Superior temporal gyrus (tissue), 1 donor: ENCODE data around the gene CACNA2D3.
A peak's percentile ranks its signal among the peaks of the same experiment; 100 is the strongest.

Experiments used
- DNase-seq: peaks from one replicate; pipeline ENCODE4 v3.0.0-alpha.2; 2016; ENCODE audit errors: extremely low spot score

CACNA2D3 gene

DNA sequence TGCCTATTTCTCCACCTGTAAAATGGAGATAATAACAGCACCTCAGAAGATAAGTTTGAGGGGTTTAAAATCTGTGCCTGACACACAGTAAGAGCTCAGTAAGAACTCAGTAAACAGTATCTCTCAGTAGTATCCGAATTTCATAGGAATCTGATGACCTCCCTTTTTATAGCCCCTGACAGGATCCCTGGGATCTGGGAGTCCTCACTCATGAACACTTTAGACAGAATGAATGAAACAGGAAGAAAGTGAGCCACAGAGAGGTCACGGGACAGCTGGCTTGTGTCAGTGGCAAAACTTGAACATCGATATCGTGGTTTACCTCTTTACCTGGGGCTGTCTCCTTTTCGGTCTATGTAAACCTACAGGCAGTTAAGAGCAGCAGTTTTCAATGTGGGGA is 754.3 kb downstream of the CACNA2D3 start:
- no peak for DNase-seq

DNA sequence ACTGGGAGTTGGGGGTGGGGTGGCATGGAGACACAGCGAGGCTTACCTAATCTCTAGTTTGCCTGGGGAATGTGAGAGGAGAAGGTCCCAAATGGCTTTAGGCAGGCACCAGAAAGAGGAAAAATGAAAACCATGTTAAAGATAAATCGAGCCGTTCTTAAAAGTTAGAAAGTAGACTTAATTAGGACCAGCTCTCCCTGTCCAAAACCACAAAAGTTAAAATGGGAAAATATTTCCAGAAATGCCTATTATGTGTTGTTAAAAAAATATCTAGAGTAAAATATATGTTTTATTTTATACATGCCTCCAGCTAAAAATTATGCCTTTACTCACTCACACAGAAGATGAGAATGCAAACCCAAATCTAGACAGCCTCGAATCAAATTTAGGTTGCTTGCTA is 755.4 kb downstream of the CACNA2D3 start:
- DNase-seq, result no peak

DNA sequence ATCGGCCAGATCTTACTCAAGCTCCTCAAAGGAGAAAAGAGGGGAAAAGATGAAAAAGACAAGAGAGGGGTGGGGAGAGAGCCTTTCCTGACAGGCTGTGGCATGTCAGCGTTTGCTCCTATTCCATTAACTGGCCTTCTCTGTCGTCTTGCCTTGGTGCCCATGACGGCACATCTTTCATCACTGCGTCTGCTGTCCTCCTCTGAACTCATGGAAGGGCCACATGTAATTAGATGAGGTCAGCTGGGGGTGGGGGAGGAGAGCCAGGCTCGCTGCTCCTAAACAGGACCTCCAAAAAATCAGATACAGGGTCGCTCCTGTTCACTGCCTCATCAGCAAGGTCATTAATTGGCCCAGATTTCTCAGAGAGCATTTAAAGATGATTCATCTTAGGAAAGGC is 755.8 kb downstream of the CACNA2D3 start:
- DNase-seq, result no peak

DNA sequence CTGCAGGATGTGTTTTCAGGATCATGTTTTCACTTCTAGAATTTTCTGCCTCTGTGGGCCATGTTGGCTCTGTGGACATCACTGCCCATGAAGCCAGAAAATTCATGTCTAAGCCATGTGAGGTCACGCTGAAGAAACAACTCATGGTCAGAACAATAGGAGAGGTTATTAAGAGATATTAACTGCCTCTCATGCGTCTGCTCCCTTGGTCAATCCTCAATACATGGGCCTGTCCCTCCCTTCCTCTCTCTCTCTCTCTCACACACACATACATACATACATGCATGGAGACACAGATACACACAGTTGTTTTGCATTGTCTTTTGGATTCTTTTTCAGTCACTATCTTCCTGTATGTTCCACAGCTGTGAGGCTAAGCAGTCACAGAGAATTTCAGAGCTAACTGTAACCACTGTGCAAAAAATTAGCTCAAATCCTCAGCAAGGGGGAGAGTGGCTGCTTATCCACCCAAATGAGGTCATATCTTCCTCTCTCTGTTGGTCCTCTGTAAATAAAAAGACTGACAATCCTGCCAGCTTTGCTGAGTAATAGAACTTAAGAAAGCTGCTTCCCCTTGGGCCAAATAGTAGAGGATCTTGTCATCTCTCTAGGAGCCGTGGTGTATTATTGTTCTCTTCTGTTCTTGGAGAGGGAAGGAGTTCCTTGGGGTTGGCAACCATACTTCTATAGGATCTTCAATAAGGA is 759.9 kb downstream of the CACNA2D3 start:
- no peak for DNase-seq

DNA sequence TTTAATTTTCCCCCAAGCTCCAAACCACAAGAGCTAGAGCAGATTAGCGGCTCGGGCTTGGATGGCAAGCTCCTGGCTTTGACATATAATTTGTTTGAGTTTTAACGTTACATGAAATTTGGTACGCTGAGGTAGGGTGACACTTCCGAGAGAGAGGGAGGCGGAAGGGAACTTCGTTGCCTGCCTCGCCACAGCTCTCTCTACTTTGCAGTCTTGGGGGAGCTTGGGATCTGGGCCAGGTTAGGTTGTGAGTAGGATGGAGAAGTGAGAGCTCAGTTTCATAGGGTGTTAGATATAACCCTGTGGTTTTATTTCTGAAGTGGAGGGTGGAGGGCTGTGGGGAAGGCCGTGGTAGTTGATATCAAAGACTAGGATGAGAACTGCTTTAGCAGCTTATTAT is 765.8 kb downstream of the CACNA2D3 start:
- no peak for DNase-seq

DNA sequence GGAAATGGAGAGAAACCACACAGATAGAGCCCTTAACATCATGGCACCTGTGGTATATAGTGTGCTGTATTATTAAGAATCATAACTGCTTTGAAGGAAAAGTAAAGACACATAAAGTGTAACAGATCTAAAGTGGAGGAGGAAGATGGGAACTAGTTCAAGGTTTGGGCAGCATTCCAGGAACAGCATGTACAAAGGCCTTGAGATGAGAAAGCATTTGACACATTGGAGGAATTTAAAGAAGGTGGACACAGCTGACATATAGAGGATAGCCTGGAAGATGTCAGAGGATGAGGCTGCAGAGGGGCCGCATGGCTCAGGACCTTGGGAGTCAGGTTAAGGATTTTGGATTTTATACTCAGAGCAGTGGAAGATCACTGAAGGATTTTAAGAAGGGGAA is 766.5 kb downstream of the CACNA2D3 start:
- peak; percentile 48 for DNase-seq

DNA sequence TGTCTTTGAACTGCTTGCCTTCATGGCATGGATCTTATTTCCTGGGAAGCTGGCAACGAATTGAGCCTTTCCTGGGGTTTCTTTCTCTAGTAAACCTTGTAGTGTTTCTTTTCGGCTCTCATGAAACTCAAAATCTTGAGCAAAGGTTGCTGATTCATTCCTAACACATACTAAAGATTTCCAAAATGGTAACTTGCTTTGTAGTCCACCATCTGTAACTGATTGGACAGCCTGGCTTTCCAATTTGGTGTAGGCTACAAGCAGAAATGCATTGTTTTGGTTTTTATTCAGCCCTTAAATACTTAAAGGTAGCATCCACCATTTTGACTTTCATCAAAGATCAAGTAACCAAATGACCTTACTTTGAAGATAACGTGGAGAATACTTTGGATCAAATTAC is 767.4 kb downstream of the CACNA2D3 start:
- DNase-seq, result peak; percentile 35

DNA sequence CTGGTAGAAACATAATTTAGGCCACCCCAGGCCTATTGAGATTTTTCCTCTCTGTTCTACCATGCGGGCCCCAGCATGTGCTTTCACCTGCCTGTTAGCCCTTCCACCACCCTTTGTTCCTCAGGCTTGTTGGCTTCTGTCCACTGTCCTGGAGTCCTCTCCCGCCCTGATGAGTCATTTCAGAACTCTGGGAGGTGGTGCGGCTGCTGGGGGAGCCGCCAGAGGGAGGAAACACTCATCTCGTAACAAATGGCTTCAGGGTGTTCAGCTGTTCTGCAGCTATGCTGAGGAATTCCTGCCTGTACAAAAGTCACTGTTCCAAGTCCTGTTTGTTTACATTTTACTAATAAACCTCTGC is 769.2 kb downstream of the CACNA2D3 start:
- peak; percentile 74 for DNase-seq

DNA sequence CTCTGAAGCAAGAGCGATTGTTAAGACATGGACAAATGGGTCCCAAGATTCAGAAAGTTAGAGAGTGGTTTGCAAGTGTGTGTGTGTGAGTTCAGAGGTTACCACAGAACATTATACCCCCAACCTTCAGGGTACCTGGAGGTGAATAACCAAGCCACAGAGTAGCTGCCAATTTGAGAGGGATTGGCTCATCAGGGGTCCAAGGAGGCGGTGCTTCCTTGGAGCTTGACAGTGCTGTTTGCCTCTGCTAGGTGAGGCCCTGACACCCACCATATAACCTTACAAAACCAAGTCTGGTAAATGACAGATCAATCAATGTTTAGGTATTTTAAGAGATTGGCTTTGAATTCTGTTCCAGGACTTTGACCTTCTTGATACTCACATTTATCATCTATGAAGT is 769.8 kb downstream of the CACNA2D3 start:
- no peak for DNase-seq

DNA sequence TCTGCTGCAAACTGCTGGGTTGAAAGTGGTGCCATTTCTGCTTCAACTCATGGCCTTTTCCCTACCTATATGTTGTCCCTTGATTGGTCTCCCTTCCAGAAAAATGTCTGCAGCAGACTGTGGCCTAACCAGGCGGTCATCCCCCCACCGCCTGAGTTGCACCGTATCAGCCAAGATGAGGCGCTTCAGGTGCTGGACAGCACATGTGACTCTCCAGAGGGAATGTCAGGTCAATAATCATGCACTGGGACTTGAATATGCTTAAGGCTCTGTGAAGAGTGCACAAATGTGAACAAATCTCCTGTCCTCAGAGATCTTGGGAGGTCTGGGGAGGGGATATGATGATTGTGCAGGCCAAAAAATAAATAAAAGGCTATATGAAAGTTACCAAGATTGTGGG is 773.3 kb downstream of the CACNA2D3 start:
- no peak for DNase-seq

DNA sequence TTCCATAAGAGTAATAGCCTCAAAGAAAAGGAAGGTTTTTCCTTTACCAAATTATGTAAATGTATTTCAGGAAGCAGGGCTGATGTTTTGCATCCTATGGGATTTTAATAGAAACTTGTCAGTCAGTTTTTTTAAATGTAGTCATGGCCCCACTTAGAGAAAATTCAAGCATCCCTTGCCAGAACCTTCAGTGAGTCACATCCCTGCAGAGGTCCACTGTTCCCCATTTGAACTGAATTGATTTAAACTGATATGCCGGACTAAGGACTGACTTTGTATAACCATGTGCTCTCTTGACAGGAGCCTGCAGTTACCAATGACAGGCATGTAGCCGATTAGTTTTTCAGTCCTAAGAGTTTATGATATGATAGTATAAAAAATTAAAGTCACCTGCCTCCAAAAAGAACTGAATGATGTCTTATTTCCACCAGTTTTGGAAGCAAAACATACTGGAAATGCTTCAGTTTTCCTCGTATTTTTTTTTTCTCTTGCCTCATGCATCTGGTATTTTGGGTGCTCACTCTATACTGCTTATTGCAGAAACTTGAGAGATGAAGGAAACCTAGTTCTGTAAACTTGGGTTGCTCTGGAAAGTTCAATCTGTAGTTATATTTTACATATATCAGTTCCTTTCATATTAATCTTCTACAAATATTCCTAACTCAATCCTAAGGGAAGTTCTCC is 774.8 kb downstream of the CACNA2D3 start:
- DNase-seq, result no peak

DNA sequence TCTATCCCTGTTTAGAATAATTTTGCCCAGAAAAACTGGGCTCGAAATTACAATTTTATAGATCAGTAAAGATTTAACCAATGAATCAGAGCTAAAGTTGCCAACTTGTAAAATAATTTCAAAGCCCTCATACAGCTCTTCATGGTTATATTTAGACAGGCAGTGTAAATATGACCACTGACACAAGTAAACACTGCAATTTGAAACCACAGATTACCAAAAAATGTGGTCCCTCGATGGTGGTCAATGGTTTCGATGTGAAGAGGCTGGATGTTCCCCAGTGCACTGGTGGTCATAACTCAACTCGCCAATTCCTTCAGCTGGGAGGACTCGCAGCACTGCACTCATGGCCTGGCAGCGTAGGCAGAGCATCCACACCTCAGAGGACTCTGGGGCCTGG is 776.9 kb downstream of the CACNA2D3 start:
- DNase-seq, result no peak

DNA sequence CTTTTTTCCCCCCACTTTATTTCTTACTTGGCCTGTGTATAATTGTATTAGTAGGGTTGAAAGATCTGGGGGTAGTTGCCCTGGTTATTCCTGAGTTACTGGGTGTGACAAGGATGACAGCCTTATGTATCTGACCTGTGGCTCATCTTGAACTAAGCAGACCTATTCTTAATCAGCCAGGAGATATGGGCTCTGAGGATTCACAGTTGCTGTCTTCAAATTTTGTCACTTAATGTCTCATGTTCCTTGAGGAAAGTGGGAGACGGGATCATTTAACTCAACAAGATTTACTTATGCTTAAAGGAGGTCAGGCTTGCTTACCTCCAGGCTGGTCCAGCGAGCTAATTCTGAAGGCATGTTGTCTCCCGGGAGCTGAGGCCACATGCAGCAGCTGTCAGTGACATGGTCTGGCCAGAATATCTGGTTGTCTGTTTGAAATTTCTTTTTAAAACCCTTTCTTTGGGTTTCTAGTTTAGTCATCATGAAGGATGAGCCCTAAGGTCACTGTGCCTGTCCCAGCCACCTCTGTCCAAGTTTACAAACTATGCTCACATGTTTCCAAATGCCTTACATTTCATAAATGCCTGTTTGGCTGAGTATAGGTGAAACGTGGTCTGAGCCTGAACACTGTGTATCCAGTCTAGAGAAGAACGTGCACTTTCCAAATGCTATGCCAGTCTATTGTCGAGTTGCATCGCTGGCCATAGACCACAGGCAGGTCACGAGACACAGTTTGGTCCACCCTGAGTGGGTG is 778.7 kb downstream of the CACNA2D3 start:
- no peak for DNase-seq

DNA sequence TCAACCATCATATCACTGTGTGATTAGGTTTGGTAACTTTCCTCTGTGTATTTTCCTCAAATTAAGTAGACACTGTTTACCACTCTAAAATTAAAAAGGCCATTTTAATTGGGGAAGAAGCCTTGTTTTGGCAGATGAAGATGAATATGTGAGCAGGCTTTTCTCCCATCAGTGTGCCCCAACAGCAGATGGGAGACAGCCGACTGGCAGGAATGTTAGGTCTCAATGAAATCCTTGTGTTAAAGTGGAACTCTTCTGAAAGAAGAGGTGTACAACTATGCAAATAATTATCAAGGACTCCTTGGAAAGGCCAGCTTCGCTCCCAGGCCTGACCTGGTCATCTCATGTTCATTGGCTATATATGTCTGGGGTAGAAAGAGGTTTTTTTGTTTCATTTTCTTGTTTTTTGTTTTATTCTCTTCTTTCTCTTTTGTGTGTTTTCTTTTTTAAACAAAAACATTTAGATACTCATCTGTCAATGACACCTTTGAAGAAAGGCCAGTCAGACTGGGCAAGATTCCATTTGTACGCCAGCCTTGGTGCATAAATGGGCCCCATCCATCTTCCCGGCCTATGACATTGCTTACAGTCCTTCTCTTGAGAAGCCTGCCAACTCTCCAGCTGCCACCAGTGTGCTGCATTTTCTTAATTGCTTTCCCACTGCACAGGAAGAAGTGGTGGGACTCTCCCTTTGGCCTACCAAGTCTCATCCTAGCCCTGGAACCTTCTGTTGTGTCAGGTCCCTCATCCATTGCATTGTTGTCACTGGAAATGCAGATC is 779.7 kb downstream of the CACNA2D3 start:
- DNase-seq, result no peak

DNA sequence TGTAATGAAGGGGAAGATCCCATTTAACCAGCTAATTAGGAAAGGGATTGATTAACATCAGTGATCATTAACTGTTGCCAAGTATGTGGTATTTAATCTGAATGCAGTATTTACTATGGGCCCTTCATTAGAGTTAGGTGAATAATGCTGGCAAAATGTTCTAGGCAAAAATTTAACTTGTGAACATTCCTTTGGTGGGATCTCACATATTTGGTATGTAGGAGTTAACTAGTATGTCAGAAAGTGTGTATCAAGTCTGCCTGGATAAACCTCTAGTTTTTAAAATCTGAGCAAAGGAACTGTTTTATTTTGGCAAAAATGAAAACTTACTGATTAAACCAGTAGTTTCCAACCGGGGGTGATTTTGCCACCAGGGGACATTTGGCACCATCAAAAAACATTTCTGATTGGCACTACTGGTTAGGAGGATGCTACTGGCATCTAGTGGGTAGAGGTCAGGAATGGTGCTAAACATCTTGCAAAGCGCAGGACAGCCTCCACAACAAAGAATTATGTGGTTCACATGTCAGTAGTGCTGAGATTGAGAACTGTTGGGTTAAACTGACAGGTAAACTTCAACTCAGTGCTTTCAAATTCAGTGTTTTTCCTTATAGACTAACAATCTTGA is 783.0 kb downstream of the CACNA2D3 start:
- no peak for DNase-seq

DNA sequence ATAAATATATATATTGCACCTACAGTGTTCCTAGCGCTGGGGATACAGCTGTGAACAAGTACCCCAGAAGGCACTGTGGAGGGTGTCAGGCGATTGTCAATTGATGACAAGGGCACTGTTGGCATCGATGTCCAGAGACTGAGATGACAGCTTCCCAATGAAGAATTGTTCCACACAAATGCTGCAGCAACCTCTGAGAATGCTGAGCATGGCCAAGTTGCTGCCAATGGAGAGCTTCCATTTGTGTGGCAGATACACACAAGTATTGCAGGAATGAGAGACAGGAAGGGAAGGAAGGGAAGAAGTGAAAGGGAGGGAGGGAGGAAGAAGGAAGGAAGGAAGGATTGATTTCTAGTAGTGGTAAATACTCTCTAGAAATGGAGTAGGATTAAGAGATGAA is 783.6 kb downstream of the CACNA2D3 start:
- no peak for DNase-seq

DNA sequence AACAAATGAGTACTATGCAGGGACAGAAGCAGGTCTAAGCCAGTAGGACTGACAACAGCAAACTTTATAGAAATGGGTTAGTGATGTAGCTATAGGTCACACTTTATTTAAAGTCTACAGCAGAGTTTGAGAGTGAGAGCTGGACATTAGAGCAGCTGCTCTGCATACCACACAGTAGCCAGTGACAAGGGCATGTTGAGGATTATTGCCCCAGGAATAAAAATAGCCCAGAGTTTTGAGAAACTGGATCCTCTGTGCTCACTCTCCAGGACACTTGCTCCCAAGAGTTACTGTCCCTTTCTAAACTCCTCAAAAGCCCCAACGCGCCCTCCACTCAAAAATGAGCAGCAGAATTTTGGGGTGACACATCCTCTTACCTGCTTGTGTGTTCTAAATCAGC is 784.4 kb downstream of the CACNA2D3 start:
- no peak for DNase-seq

DNA sequence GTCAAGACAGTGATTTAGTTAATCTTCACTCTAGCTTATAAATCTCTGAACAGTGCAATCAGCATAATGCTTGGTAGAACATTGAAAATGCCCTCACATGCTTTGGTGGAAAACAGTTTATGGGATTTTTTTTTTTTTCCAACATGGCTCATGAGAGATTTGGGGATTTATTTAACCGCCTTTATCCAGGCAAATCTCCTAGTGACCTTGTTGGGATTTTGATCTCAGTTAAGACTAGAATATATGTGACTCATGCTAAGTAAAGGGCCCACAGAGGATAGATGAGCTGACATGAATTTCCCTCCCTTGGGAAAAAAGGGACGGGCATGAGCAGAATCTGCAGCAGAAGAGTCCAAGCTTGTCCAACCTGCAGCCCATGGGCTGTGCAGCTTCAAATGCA is 786.8 kb downstream of the CACNA2D3 start:
- no peak for DNase-seq

DNA sequence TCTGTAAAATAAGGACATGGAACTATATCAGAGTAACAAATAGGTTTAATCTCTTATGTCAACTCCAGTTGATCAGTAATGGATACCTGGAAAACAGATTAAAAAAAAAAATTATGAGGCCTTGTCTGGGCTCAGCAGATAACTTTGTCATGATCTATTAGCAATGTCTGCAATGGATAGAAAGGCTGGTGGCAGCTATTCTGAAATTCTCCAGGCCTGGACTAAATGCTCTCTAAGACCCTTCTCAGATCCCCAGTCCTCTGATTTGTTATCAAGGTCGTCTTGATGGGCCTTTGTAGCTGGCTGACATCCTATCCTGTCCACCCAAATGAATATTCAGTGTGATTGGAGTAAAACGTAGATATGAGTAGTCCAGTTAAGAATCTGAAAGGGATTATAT is 791.8 kb downstream of the CACNA2D3 start:
- no peak for DNase-seq

DNA sequence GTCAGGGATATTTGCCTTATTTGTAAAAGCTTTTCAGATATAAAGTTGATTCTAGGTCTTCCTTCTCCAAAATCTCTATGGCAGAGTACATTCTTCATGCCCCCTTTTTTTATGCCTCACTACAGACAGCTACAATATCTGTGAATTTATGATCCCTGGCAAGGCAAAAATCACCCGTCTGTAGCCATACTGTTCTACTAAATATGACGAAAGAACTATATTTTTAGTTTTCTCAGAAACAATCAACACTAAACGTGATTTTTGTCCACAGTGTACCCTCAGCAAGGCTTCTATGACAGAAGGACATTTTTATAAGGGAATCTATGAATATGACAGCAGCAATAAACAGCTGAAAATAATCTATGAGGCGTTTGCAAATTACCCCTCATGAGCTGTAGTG is 792.8 kb downstream of the CACNA2D3 start:
- DNase-seq, result no peak

DNA sequence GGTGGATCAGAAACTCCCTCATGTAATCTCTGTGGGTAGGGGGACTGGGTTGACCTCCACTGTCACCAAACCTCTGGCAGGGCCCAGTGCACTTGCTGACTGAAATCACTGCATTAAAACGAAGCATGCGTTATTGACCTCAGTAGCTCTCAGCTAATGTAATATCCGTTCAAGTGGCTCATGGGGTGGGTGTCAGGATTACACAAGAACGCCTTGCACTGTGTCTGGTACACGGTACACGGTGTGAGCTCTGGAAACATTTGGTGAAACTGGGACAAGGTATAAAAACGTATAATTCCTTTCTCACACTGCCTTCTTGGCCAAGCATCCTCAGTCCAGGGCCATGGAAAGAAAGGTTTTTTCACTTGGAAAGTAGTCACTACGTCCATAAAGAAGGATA is 793.6 kb downstream of the CACNA2D3 start:
- no peak for DNase-seq

DNA sequence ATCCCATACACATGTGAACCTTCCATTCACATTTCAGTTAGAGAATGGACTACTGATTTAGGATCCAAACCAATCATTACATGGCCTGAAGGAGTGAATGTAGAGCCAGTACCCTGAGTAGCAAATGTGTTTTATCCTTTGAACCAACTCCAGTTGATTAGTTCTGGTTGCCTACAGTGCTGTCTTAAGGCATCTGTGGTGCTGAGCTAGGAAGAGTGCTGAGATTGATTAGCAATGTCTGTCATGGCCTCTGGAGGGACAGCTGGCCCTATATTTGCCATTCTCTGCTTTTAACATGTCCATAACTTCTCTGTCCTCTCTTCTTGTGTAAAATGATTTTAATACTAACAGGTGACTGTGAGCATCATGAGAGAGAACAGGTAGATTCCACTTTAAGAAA is 794.4 kb downstream of the CACNA2D3 start:
- DNase-seq, result no peak
